HG02798 (cell line): ENCODE measurements around the gene SLC44A4.
"Not testable (repeated sequence)": the region's sequence is repeated elsewhere in the genome, so short reads cannot be mapped to it uniquely, and the experiment has no call there.

Source experiments
- ATAC-seq: cut with Tn5 transposase; IDR thresholded peaks from one replicate; pipeline ENCODE4 v1.9.1; 2021; ENCODE audit warnings: mild to moderate bottlenecking; ENCODE audit not compliant: unreplicated experiment, poor library complexity

SLC44A4 gene

DNA sequence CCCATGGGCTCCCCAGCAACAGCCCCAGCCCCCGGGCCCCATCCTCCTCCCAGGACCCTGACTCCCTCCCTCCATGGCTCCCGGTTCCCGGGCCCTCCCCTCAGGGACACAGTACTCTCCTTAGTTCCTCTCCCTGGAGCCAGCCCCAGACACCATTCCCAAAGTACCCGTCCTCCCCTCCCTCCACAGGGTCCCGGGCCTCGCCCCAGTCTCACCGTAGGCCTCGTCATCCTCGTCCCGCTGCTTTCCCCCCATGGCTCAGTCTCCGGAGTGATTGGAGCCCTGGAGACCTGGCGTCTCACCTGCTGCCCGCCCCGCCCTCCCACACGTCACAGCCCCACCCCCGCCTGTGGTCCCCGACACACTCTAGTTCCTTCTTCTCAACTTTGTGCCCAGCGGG, at the start of gene SLC44A4:
Gene SLC44A4 (minus strand): TSS at position 272 of the 400 bp plus-strand sequence. CDS start 17 bp downstream, at position 255.
- ATAC-seq = no peak

DNA sequence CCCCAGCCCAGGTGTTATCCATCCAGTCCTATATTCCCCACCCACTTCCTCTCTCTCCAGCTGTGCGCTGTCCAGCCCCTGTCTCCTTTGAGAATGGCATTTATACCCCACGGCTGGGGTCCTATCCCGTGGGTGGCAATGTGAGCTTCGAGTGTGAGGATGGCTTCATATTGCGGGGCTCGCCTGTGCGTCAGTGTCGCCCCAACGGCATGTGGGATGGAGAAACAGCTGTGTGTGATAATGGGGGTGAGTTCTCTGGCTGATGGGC, 49.8 kb upstream of the SLC44A4 start:
- no peak for ATAC-seq

DNA sequence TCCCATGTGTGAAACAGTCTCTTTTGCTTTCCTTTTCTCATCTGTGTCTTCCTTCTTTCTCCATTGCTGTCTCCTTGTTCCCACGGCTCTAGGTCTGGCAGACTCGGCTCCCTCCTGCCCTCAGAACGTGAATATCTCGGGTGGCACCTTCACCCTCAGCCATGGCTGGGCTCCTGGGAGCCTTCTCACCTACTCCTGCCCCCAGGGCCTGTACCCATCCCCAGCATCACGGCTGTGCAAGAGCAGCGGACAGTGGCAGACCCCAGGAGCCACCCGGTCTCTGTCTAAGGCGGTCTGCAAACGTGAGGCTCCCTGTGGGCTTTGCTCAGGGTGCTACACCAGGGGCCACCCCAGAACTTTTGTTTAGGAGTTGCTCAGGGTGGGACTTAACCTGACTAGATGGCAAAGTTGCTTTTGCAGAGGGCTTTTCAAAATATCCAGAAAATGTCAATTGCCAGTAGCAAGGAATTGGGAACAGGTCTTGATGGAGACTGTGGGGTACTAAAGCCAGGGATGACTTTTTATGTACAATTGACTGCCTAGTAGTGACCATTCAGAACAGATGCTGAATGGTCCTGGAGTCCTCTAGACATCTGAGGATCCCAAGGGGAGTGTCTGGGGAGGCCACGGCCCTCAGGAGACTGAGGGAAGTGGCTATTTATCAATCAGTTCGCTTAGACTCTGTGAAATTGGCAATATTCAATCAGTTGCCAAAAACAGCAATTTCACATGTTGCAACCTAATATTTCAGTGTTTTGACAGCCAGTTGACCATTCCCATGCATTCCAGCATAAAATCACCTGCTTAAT, 49.3 kb upstream of the SLC44A4 start:
- ATAC-seq = no peak

DNA sequence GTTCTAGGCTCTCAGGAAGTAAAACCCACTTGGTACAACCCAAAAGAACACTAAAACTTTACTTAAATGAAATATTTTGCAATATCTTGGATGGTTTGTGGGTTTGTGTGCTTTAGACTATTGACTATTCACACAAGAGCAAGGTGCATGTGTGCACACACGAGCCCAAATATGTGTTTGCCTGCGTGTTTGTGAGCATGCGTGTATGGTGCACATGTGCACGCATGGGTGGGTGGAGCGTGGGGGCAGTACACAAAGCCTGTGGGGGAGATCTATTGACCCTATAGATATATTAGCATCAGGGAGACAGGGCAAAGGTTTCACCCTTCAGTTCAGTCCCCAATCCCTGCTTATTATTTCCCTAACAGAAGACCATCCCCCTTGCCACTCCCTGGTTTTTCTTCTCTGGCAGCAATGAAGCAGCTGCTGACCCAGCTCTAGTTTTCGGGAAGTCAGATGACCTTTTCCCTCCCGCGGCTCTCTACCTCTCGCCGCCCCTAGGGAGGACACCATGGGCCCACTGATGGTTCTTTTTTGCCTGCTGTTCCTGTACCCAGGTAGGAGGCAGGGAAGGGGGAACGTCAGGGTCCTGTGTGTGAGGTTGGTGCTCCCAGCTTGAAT, 48.6 kb upstream of the SLC44A4 start, which contains the start of gene C2:
Gene C2 (plus strand): TSS at position 476 of the 621 bp plus-strand sequence. CDS start 36 bp downstream, at position 512.
- ATAC-seq = no peak

DNA sequence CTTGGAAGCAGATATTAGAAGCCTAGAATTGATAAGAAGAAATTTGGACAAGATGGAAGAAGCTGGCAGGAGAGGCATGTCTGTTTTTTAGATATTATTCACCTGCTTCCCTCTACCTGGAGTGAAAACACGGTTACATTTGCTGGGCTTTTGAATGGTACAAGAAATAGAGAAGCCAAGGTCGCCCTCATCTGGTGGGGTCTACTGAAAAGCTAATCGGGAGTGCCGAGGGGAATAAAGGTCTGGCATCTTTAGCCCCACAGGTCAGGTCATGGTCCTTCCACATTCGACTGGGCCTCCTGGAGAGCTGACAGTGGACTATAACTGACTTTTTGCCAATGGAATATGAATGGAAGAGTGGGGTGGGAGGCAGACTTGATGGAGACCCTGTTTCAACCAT, 44.1 kb upstream of the SLC44A4 start:
- no peak for ATAC-seq

DNA sequence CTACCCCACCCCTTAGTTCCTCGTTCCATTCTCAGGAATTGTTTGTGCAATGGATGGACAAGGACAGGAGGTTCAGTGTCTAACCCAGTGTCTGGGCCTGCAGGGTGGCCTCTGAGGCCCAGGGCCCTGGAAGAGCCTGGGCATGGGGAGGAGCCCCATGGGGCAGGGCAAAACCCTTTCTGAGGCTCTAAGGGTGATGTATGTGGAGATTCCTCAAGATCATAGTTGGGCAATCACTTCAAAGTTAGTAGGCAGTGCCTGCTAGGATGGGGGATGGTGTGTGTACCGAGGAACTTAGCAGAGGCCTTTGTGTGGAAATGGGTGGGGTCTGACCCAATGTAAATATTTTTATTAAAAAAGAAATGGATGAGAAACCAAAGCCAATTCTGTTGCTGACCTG, 42.0 kb upstream of the SLC44A4 start:
- ATAC-seq = no peak

DNA sequence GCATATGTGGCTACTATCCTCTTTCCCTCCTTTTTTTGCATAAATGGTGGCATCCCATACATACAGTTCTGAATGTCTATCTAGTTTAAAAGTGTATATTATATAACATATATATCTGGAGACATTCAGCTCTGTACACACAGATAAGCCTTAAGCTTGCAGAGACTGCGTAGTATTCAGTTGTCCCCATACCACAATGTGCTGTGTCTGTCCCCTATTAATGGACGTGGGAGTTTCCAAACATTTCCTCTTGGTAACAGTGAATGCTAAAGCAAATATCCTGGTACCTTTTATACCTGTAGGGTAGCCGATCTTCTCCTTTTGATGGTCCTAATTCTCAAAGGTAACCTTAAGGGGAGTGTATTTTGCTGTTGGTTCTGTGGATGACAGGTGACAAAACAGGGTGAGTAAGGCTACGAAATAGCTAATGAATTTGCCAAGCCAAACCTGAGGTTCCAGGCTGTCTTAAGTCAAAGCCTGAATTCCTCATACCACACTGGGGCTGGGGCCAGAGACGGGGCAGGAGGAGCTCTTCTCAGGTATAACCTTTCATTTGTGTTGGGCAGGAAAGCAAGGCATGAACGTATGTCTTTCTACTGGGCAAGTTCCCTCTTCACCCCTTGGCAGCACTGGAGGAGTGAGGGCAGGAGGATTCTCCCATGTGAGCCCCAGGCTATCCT, 41.0 kb upstream of the SLC44A4 start:
- no peak for ATAC-seq

DNA sequence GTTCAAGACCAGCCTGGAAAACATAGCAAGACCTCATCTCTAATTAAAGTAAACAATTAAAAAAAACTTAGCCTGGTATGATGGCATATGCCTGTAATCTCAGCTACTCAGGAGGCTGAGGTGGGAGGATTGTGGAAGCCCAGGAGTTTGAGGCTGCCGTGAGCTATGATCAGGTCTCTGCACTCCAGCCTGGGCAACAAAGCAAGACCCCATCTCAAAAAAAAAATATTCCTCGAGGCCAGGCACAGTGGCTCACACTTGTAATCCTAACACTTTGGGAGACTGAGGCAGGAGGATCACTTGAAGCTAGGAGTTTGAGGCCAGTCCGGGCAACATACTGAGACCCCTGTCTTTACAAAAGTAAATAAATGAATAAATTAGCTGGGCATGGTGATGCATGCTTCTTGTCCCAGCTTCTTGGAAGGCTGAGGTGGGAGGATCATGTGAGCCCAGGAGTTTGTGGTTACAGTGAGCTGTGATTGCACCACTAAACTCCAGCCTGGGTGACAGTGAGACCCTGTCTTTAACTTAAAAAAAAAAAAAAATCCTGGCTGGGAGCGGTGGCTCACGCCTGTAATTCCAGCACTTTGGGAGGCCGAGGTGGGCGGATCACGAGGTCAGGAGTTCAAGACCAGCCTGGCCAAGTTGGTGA, 39.4 kb upstream of the SLC44A4 start:
- ATAC-seq = no peak

DNA sequence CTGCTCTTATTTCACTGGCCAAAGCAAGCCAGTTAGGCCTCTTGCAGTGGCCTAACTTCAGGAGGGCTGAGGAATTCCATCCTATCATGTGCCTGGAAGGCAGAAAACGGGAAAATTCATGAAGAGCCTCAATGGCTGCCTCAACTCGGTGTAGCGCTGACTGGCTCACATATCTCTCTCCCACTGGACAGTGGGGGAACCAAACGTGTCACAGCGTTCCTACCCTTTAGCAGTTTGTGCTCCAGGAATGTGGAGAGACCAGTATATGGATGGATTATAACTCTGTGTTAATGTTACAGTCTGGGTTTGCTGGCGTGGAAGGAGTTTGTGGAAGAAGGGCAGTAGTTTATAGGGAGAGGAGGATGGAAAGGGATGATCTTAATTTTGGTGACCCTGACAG, 37.0 kb upstream of the SLC44A4 start:
- ATAC-seq = no peak

DNA sequence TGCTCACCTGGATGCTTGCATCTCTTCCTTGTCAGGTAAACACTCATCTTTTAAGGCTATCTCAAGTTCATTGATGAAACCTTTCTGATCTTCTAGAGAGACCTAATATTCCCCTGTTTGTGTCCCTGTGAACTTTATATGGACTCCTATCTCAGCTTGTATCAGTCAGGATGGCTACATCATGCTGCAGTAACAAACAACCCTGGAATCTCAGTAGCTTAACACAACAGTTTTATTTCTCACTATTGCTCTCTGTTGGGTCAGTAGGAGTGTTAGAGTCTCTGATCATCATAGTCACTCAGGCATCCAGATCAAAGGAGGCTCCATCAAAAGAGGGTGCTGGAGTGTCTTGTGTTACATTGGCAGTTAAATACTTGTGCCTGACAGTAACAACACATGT, 36.6 kb upstream of the SLC44A4 start:
- no peak for ATAC-seq

DNA sequence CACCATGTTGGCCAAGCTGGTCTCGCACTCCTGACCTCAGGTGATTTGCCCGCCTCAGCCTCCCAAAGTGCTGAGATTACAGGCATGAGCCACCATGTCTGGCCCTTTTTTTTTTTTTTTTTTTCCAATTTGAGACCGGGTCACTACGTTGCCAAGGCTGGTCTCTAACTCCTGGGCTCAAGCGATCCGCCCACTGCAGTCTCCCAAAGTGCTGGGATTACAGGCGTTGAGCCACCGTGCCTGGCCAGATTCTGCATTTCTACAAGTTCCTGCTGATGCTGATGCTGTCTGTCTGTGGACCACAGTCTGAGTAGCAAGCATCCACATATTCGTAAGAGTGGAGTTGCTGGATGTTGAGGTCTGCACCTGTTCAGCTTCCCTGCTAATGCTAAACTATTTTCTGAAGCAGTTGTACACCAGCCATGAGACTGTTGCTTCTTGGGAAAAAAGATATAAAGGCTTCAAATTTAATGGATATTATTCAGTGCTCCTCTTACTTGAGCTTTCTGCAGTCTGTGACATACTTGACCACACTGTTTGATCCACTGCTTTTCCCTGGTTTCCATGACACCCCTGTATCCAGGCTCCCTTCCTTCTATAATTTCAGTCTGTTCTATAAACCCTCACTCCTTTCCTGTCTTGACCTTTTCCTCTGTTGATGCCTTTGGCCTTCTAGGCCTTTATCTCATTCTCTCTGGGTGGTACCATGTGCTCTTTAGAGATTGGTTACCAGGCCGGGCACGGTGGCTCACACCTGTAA, 33.2 kb upstream of the SLC44A4 start:
- no peak for ATAC-seq

DNA sequence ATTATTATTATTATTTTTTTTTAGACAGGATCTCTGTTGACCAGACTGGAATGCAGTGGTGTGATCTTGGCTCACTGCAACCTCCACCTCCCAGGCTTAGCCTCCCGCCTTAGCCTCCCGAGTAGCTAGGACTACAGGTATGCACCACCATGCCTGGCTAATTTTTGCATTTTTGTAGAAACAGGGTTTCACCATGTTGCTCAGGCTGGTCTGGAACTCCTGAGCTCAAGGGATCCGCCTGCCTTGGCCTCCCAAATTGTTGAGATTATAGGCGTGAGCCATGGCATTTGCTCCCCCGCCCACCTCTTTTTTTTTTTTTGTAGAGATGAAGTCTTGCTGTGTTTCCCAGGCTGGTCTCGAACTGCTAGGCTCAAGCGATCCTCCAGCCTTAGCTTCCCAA, 30.5 kb upstream of the SLC44A4 start:
- ATAC-seq = not testable (repeated sequence)

DNA sequence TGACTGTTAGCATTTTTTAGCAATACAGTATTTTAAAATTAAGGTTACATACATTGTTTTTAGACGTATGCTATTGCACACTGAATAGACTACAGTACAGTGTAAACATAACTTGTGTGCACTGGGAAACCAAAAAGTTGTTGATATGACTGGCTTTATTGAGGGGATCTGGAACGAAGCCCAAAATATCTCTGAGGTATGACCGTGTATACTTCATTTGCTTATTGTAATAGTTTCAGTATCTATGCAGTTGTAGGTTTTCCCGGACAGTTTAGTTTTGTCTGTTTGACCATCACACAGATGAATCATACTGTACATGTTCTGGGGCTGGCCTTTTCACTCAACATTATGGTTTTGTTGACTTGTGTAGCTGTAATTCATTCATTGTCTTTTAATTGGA, 30.0 kb upstream of the SLC44A4 start:
- no peak for ATAC-seq

DNA sequence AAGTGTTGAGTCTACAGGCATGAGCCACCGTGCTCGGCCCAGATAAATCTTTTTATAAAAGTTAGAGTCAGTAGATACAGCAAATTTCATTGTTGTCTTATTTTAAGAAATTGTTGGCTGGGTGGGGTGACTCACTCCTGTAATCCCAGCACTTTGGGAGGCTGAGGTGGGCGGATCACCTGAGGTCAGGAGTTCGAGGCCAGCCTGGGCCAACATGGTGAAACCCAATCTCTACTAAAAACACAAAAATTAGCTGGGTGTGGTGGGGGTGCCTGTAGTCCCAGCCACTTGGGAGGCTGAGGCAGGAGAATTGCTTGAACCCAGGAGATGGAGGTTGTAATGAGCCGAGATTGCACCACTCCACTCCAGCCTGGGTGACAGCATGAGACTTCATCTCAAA, 29.5 kb upstream of the SLC44A4 start:
- ATAC-seq = not testable (repeated sequence)

DNA sequence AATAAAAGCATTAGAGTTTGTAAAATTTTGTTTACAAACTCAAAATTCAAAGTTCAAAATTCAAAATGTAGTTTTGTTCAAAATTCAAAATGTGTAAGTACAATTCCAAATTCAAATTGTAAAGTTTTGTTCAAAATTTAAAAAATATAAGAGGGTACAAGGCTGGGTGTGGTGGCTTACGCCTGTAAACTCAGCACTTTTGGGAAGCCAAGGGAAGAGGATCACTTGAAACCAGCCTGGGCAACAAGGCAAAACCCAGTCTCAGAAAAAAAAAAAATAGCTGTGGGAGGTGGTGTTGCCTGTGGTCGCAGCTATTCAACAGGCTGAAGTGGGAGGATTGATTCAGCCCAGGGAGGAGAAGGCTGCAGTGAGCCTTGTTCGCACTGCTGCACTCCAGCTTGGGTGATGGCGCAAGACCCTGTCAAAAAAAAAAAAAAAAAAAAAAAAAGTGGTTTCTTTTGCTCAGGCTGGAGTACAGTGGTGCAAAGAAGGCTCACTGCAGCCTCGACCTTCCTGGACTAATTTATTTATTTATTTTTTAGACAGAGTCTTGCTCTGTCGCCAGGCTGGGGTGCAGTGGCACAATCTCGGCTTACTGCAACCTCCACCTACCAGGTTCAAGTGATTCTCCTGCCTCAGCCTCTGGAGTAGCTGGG, 28.5 kb upstream of the SLC44A4 start:
- ATAC-seq = no peak

DNA sequence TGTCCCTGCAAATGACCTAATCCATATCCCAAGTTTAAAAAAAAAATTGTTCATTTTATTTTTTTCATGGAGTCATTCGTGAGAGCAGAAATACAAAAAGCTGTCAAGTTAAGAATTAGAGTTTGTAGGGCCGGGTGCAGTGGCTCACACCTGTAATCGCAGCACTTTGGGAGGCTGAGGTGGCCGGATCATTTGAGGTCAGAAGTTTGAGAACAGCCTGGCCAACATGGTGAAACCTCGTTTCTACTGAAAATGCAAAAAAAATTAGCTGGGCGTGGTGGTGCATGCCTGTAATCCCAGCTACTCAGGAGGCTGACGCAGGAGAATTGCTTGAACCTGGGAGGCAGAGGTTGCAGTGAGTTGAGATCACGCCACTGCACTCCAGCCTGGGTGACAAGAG, 27.9 kb upstream of the SLC44A4 start:
- not testable (repeated sequence) for ATAC-seq

DNA sequence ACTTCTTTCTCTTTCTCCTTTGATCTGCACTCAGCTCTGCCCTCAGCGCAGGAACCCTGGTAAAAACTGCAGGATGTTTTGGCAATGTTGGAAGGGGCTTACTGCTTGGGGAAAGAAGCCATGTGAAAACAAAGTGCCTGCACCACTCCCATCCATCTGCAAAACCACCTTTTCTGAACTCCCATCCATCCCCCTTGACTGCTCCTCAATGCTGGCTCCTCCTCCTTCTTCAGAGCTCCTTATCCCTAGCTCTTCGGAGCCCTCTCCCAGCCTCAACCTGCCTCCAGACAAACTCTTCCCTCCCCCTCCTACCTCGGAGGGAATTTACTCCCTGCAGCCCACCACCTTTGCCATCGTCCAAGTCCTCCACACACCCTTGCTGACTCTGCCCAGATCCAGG, 27.3 kb upstream of the SLC44A4 start:
- ATAC-seq = no peak

DNA sequence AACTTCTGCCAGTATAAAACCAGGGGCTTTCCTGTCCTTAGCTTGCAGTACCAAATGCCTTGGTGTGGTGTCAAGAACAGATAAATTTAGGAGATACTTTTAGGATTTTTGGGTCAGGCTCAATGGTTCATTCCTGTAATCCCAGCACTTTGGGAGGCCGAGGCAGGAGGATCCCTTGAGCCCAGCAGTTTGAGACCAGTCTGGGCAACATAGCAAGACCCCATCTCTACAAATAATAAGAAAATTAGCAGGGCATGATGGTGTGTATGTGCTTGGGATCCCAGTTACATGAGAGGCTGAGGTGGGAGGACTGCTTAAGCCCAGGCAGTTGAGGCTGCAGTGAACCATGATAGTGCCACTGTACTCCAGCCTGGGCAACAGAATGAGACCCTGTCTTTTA, 26.2 kb upstream of the SLC44A4 start:
- no peak for ATAC-seq

DNA sequence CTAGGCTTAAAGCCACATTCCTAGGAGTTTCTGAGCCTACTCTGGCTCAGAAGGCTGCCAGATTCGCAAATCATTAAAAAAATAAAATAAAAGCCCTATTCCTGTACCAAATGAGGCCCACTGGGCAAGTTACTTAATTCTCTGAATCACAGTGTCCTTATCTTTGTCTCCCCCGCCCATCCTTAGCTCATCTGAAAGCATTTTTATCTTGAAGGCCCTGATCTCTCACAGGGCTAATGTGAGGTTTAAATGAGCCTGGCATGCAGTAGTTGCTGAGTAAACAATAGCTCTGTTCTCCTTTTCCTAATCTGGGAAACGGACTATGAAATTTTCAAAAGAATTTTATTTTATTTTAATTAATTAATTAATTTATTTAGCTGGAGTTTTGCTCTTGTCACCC, 25.2 kb upstream of the SLC44A4 start:
- ATAC-seq = no peak
